ENCODE results near the gene TRRAP.

TRRAP gene

GRCh38 chr7:98995111-98995510 lies 116.8 kb downstream of the TRRAP start:
- Mint-ChIP-seq H3K9me3 (no peaks in the 10 kb centered on the region), H3K27ac (peak overlapping the region in 1 of 2 donors; percentile 7), H3K4me1 (peaks cover 18% of the 10 kb centered on the region), H3K27me3 (no peaks in the 10 kb centered on the region), H3K4me3 (no peak overlapping the region)
- DNase-seq (no peak), ATAC-seq (no peak)

- DNase-seq, result no peak
- Mint-ChIP-seq H3K9me3 (no peaks in the 10 kb centered on the region), H3K4me1 (peaks cover 23% of the 10 kb centered on the region), H3K27me3 (no peaks in the 10 kb centered on the region), H3K4me3 (peak overlapping the region in 1 of 2 donors; percentile 45), H3K27ac (peak overlapping the region; percentile 49 to 93)
- ATAC-seq, result peak; percentile 62
Measured at GRCh38 chr7:98995523-98996149, 117.3 kb downstream of the TRRAP start.

DNA sequence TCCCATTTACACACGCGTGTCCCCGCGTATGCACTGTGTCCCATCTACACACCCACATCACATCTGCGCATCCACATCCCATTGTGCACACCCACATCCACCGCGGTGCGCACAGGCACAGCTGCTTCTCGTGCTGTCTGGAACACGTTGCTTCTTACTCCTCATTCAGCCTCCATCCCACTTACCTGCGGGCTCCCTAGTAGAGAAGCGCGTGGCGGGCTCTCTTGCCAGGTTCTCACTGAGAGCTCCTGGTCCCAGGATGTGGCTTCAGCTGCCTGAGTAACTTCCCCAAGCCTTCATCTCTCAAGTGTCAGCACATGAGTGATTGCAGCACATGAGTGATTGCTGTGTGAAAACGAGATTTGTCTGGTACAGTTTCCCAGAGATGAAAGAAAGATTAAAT lies 117.8 kb downstream of the TRRAP start:
- peak overlapping the region in 1 of 2 donors; percentile 45 for H3K4me3 Mint-ChIP-seq
- no peaks in the 10 kb centered on the region for H3K27me3 Mint-ChIP-seq
- H3K9me3 Mint-ChIP-seq, result no peaks in the 10 kb centered on the region
- H3K27ac Mint-ChIP-seq, result peak overlapping the region; percentile 49 to 93
- ATAC-seq (peak; percentile 81), DNase-seq (peak in 1 of 2 donors; percentile 44)
- peaks cover 28% of the 10 kb centered on the region for H3K4me1 Mint-ChIP-seq

DNA sequence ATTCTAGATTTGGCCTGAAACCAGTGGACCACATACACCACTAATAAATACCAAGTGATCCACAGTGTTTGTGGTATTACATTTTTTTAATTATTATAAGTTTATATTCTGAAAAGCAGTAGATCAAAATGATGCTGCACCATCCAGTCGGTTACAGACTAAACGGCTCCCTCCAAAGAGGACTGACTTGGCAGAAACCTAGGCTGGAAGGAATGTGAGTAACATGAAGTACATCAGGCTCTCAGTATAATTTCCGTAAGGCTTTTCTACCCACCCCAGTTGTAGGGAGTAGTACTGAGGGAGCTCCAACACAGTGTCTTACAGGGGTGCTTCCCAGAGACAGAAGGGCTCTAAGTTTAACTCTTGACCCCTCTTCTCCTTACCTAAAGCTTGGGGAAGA lies 119.5 kb downstream of the TRRAP start:
- peaks cover 45% of the 10 kb centered on the region for H3K4me1 Mint-ChIP-seq
- no peak overlapping the region for H3K27ac Mint-ChIP-seq
- no peaks in the 10 kb centered on the region for H3K27me3 Mint-ChIP-seq
- H3K4me3 Mint-ChIP-seq, result no peak overlapping the region
- H3K9me3 Mint-ChIP-seq, result no peaks in the 10 kb centered on the region
- ATAC-seq, result no peak
- DNase-seq, result no peak

DNA sequence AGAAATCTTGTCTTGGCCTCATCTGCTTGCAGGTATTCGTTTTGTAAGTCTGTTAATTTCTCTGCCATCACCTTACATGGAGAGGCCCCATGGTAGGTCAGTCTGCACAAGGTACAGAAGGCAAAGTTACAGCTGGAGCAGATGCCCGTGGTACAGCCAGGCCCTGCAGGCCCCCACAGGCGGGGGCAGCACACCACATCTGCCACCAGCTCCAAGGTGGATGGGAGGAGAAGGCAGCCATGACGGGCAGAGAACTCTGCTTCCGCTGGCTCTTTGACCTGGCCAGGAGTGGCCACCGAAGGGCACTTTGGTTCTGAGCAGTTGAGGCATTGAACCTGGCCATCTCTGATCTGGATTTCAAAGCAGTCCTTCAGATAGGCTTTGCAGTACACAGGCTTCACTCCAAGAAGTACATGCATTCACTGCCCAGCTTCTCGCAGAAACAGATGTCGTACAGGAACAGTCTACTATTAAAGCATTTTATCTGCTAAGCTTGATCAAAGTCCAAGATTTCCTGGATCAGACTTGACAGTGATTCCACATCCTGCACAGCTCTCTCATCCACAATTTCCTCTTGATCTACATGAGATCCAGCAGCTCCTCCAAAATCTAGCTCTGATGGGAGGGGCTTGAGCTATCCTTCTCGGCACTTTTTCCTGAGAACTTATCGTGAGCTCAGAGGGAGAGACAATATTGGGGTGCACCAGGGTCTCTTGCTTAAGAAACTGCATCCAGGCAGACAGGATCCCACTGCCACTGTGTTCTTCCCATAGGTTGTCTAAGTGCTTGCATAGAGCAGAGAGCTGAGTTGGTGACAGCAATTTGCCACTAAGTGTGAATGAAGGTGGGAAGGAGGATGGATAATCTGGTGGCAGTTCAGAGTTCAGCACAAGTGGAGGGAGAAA lies 120.7 kb downstream of the TRRAP start:
- H3K4me1 Mint-ChIP-seq, result peaks cover 52% of the 10 kb centered on the region
- ATAC-seq, result no peak
- H3K27me3 Mint-ChIP-seq, result no peaks in the 10 kb centered on the region
- H3K9me3 Mint-ChIP-seq, result no peaks in the 10 kb centered on the region
- peak overlapping the region in 1 of 2 donors; percentile 77 for H3K27ac Mint-ChIP-seq
- no peak overlapping the region for H3K4me3 Mint-ChIP-seq
- DNase-seq, result no peak

DNA sequence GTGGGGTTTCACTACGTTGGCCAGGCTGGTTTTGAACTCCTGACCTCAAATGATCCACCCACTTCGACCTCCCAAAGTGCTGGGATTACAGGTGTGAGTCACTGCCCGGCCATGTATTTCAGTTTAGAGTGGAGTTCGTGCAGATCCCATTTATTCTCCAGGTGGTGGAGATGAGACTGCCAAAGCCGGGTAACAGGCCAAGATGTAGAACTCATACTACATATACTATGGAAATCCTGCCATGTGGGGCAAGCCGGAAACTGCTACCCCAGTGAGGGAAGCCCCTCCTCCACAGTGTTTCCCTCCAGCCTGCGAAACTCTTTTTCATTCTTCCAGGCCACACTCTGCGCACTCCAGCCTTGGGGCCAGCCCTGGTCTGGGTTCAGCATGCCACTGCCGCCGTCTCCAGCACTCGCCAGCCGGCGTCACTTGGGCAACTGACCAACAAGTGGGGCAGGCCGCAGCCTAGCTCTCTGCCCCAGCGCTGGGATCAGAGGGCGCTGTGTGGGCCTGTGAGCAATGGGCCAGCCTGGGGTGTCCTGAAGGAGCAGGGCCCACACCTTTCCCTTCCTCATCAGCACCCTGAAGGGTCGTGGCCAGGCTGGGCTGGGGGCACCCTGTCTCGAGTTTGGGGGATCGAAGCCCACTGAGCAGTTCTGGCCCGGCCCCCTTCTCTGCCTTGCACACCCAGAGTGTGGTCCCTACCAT lies 122.0 kb downstream of the TRRAP start:
- H3K27me3 Mint-ChIP-seq, result no peaks in the 10 kb centered on the region
- peak overlapping the region; percentile 61 to 74 for H3K4me3 Mint-ChIP-seq
- peaks cover 46% of the 10 kb centered on the region for H3K4me1 Mint-ChIP-seq
- no peaks in the 10 kb centered on the region for H3K9me3 Mint-ChIP-seq
- DNase-seq (no peak), ATAC-seq (no peak)
- H3K27ac Mint-ChIP-seq, result peak overlapping the region; percentile 93 to 98

DNA sequence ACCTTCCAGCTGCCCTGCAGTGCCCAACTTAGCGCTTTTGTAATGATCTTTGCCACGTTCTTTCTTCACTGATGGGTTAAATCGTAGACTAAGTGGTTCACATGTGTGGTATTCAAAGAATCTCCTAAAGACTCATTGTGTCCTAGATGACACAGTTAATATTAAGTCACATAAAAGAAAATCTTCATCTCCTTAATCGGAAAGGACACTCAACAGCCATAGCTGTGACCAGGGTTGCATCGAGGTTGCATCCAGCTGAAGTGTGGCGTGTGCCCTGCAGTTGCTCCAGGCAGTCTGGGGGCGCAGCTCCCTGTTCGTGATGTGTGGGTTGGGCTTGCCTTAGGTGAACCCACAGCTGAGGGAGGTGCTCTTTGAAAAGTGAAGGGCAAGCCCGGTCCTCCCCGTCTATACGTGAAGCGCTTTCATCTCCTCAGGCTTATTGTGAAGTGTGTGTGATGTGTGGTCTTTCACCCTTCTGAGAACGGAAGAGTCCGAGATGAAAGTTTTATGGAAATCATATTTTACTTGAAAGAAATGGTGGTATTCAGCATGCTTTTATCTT lies 122.7 kb downstream of the TRRAP start:
- peak overlapping the region; percentile 61 to 74 for H3K4me3 Mint-ChIP-seq

GRCh38 chr7:99001482-99002147 lies 123.3 kb downstream of the TRRAP start:
- peak; percentile 16 to 28 for DNase-seq
- Mint-ChIP-seq H3K4me1 (peaks cover 37% of the 10 kb centered on the region), H3K4me3 (peak overlapping the region; percentile 61 to 74), H3K27ac (peak overlapping the region; percentile 93 to 98), H3K27me3 (no peaks in the 10 kb centered on the region), H3K9me3 (no peaks in the 10 kb centered on the region)
- peak; percentile 83 for ATAC-seq

More for the DNA sequence above, 122.7 kb downstream of the TRRAP start:
- ATAC-seq (peak; percentile 85), DNase-seq (peak; percentile 51 to 54)
- Mint-ChIP-seq H3K27me3 (no peaks in the 10 kb centered on the region), H3K27ac (peak overlapping the region; percentile 93 to 98), H3K4me1 (peaks cover 40% of the 10 kb centered on the region), H3K9me3 (no peaks in the 10 kb centered on the region)

GRCh38 chr7:99002148-99002826 lies 124.0 kb downstream of the TRRAP start:
- H3K4me1 Mint-ChIP-seq, result peaks cover 37% of the 10 kb centered on the region
- H3K9me3 Mint-ChIP-seq, result no peaks in the 10 kb centered on the region
- peak overlapping the region; percentile 44 to 93 for H3K27ac Mint-ChIP-seq
- no peaks in the 10 kb centered on the region for H3K27me3 Mint-ChIP-seq
- DNase-seq (no peak), ATAC-seq (no peak)
- H3K4me3 Mint-ChIP-seq, result peak overlapping the region; percentile 37 to 61

- Mint-ChIP-seq H3K27ac (peak overlapping the region in 1 of 2 donors; percentile 93), H3K27me3 (no peaks in the 10 kb centered on the region), H3K9me3 (no peaks in the 10 kb centered on the region), H3K4me1 (peaks cover 37% of the 10 kb centered on the region), H3K4me3 (peak overlapping the region in 1 of 2 donors; percentile 61)
- no peak for ATAC-seq
- DNase-seq, result no peak
Measured at GRCh38 chr7:99002827-99003212, 124.5 kb downstream of the TRRAP start.

- no peak overlapping the region for H3K4me3 Mint-ChIP-seq
- H3K27ac Mint-ChIP-seq, result peak overlapping the region in 1 of 2 donors; percentile 41
- DNase-seq (no peak), ATAC-seq (no peak)
- no peaks in the 10 kb centered on the region for H3K9me3 Mint-ChIP-seq
- H3K4me1 Mint-ChIP-seq, result peaks cover 37% of the 10 kb centered on the region
- H3K27me3 Mint-ChIP-seq, result no peaks in the 10 kb centered on the region
Measured at GRCh38 chr7:99003419-99003818, 125.1 kb downstream of the TRRAP start.

DNA sequence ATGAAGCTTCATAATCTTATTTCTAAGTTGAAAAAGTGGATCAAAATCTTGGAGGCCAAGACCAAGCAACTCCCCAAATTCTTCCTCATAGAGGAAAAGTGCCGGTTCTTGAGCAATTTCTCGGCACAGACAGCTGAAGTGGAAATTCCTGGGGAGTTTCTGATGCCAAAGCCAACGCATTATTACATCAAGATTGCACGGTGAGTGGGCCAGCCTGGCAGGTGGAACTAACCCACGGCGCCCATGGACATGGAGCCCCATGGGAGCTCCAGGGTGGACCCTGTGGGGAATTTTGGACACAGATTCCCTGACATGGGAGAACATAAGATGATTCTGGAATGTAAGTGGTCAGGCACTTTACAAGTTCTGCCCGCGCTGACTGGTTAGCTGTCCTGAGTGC lies 125.9 kb downstream of the TRRAP start:
- DNase-seq (no peak), ATAC-seq (no peak)
- H3K9me3 Mint-ChIP-seq, result no peaks in the 10 kb centered on the region
- H3K4me3 Mint-ChIP-seq, result no peak overlapping the region
- H3K4me1 Mint-ChIP-seq, result peaks cover 37% of the 10 kb centered on the region
- H3K27me3 Mint-ChIP-seq, result no peaks in the 10 kb centered on the region
- no peak overlapping the region for H3K27ac Mint-ChIP-seq

DNA sequence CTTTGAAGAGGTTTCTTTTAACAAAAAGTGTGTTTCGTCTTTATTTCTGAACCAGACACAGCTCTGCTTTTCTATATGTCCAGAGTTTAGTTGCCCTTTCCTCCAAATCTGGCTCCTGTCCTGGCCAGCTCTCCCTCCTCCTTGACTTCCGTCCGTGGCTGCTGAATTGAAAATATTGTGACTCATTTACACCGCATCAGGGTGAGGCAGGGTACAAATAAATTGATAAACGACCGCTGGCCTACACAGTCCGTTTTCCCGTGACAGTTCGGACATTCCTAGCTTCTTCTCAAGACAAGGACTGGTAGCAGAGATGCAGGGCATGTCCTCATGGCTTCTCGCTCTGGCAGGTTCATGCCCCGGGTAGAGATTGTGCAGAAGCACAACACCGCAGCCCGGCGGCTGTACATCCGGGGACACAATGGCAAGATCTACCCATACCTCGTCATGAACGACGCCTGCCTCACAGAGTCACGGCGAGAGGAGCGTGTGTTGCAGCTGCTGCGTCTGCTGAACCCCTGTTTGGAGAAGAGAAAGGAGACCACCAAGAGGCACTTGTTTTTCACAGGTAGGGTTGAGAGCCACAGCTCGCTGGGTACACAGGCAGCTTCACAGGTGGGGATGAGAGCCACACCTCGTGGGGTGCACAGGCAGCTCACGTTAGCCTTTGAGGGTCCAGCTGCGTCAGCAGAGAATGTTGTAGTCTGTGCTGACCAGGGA lies 126.6 kb downstream of the TRRAP start:
- H3K4me3 Mint-ChIP-seq, result no peak overlapping the region
- H3K27ac Mint-ChIP-seq, result peak overlapping the region in 1 of 2 donors; percentile 64
- H3K4me1 Mint-ChIP-seq, result peaks cover 37% of the 10 kb centered on the region
- H3K27me3 Mint-ChIP-seq, result no peaks in the 10 kb centered on the region
- DNase-seq, result no peak
- no peaks in the 10 kb centered on the region for H3K9me3 Mint-ChIP-seq
- no peak for ATAC-seq

- Mint-ChIP-seq H3K27ac (no peak overlapping the region), H3K27me3 (no peaks in the 10 kb centered on the region)
Measured at GRCh38 chr7:99005776-99006175, 127.4 kb downstream of the TRRAP start.

More at GRCh38 chr7:99005776-99006175, 127.4 kb downstream of the TRRAP start:
- H3K4me3 Mint-ChIP-seq, result no peak overlapping the region
- ATAC-seq (no peak), DNase-seq (no peak)
- H3K4me1 Mint-ChIP-seq, result peaks cover 28% of the 10 kb centered on the region
- H3K9me3 Mint-ChIP-seq, result no peaks in the 10 kb centered on the region

All from stimulated activated naive CD8-positive, alpha-beta T cell treated with anti-CD3 and anti-CD28 coated beads, Interleukin-15, amount 100 ng/mL, for 72 hours (primary cell).